Body of pancreas (tissue), 4 donors: ENCODE results near the gene CCNY.

Source experiments
- POLR2A ChIP-seq, 3 donors: fragments of 450-650 bp; IDR thresholded peaks; one replicate each; pipeline ENCODE4 v1.6.1; 2016; ENCODE audit warnings: antibody characterized with exemption in 3 of 3, mild to moderate bottlenecking in 2 of 3
- TF ChIP-seq, protein P1 (sequence below), 7 experiments: fragments of 450-650 bp in 4 of 7; fragments of 200-600 bp in 3 of 7; sonication (generic) in 3 of 7; IDR thresholded peaks; one replicate each; pipeline ENCODE4 v1.5.1; 2016 to 2019; ENCODE audit warnings: antibody characterized with exemption in 7 of 7

DNA sequence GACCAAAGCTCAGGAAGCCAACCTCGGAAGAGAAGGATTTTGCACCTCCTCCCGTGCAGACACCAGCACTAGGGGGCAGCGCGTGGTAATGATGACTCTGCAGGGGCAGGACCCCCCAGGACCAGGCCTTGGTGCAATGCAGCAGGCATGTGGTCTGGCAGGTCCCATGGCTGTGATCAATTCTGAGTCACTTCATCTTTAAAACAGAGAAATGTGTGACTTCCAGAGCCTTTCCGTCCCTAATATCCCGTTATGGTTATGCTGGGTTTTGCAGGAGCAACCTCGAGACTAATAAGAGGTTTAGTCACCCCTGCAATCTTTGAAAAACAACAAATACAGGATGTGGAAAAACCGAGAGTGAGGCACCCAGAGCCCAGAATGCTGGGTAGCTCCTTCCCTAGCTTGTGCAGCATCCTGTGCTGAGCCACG lies 238.6 kb downstream of the CCNY start:
- no peak for TF ChIP-seq POLR2A (IDR thresholded peaks at IDR 0.05)
- TF ChIP-seq, protein P1, sequence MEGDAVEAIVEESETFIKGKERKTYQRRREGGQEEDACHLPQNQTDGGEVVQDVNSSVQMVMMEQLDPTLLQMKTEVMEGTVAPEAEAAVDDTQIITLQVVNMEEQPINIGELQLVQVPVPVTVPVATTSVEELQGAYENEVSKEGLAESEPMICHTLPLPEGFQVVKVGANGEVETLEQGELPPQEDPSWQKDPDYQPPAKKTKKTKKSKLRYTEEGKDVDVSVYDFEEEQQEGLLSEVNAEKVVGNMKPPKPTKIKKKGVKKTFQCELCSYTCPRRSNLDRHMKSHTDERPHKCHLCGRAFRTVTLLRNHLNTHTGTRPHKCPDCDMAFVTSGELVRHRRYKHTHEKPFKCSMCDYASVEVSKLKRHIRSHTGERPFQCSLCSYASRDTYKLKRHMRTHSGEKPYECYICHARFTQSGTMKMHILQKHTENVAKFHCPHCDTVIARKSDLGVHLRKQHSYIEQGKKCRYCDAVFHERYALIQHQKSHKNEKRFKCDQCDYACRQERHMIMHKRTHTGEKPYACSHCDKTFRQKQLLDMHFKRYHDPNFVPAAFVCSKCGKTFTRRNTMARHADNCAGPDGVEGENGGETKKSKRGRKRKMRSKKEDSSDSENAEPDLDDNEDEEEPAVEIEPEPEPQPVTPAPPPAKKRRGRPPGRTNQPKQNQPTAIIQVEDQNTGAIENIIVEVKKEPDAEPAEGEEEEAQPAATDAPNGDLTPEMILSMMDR (IDR thresholded peaks at IDR 0.05), result no peak
